B cell (primary cell): Measurements from ENCODE around the gene TMEM108. TPM values are rescaled to one million over a fixed set of nuclear protein-coding genes. Genes with fewer than 3 reads are reported as not detected.

Experiments used
- ATAC-seq: fragments of 200-7000 bp; cut with Tn5 transposase; one replicate; pipeline ENCODE4 v1.10.0; 2021; ENCODE audit warnings: low read depth, mild to moderate bottlenecking, moderate number of reproducible peaks, moderate library complexity
- CTCF ChIA-PET: fragments of 350-600 bp; sonication (Branson Sonifier 250); formaldehyde crosslinking; loops from one replicate; lab custom pipeline; 2021; ENCODE audit warnings: antibody characterized with exemption, inconsistent platforms; lab: Charles Lee
- POLR2A ChIA-PET: fragments of 350-600 bp; sonication (Branson Sonifier 250); formaldehyde crosslinking; loops from one replicate; lab custom pipeline; 2021; ENCODE audit warnings: antibody characterized with exemption; lab: Charles Lee
- DNase-seq: peaks from one replicate; pipeline ENCODE4 v3.0.0; 2013
- H2AFZ ChIP-seq: 2 replicates; pipeline ENCODE4 v1.6.1; 2012; ENCODE audit warnings: mild to moderate bottlenecking, low read depth, low read length; ENCODE audit not compliant: insufficient read depth, poor library complexity, severe bottlenecking
- H3K27ac ChIP-seq, 2 donors: 1 replicate in 1 of 2; 2 replicates in 1 of 2; pipeline ENCODE4 v1.5.1; 2012 to 2013; ENCODE audit warnings: low read length in 2 of 2, mild to moderate bottlenecking in 2 of 2, moderate library complexity in 1 of 2
- H3K27me3 ChIP-seq, 4 experiments: fragments of 200-600 bp in 1 of 4; sonication (generic) in 1 of 4; replicated peaks in 1 of 4; 1 replicate in 2 of 4; 2 replicates in 2 of 4; pipeline versions ENCODE4 v1.6.1 to v1.7.0; 2013 to 2016; ENCODE audit warnings: low read length in 3 of 4, mild to moderate bottlenecking in 2 of 4, mixed read lengths in 1 of 4, moderate library complexity in 1 of 4; ENCODE audit not compliant: insufficient read depth in 4 of 4, control insufficient read depth in 3 of 4; ENCODE audit errors: control extremely low read depth in 1 of 4
- H3K36me3 ChIP-seq, 2 experiments: replicated peaks in 1 of 2; 1 replicate in 1 of 2; 2 replicates in 1 of 2; pipeline versions ENCODE4 v1.6.1 to v1.7.1; 2013; ENCODE audit warnings: low read length in 1 of 2; ENCODE audit not compliant: insufficient read depth in 2 of 2, control insufficient read depth in 1 of 2; ENCODE audit errors: control extremely low read depth in 1 of 2, extremely low read depth in 1 of 2
- H3K4me1 ChIP-seq, 2 donors: fragments of 200-600 bp in 1 of 2; sonication (generic) in 1 of 2; 1 replicate in 1 of 2; 2 replicates in 1 of 2; pipeline versions ENCODE4 v1.5.1 to v1.6.1; 2013 to 2017; ENCODE audit warnings: low read length in 2 of 2; ENCODE audit not compliant: control insufficient read depth in 2 of 2, insufficient read depth in 2 of 2
- H3K4me2 ChIP-seq: replicated peaks from 2 replicates; pipeline ENCODE3; 2012; ENCODE audit warnings: mild to moderate bottlenecking, low read depth, low read length; ENCODE audit not compliant: poor library complexity, severe bottlenecking
- H3K4me3 ChIP-seq, 5 experiments: fragments of 200-600 bp in 1 of 5; sonication (generic) in 1 of 5; 1 replicate in 3 of 5; 2 replicates in 2 of 5; pipeline versions ENCODE4 v1.5.1 to v1.7.0; 2011 to 2016; ENCODE audit warnings: low read length in 4 of 5, mild to moderate bottlenecking in 4 of 5, low read depth in 2 of 5, control low read depth in 1 of 5, moderate library complexity in 1 of 5; ENCODE audit not compliant: insufficient read depth in 1 of 5; ENCODE audit errors: control extremely low read depth in 1 of 5, extremely low read depth in 1 of 5
- H3K79me2 ChIP-seq: fragments of 200-600 bp; sonication (generic); one replicate; pipeline ENCODE4 v1.6.0; 2016; ENCODE audit warnings: low read length; ENCODE audit not compliant: control insufficient read depth, insufficient read depth
- H3K9ac ChIP-seq: fragments of 200-600 bp; sonication (generic); 2 replicates; pipeline ENCODE4 v1.6.1; 2017; ENCODE audit warnings: mild to moderate bottlenecking, low read length, moderate library complexity
- H3K9me3 ChIP-seq, 3 donors: one replicate each; pipeline versions ENCODE4 v1.6.1 to v1.7.1; 2013; ENCODE audit warnings: low read length in 2 of 3; ENCODE audit not compliant: control insufficient read depth in 2 of 3, insufficient read depth in 1 of 3; ENCODE audit errors: control extremely low read depth in 1 of 3
- H4K20me1 ChIP-seq: 2 replicates; pipeline ENCODE4 v1.6.0; 2012; ENCODE audit warnings: mild to moderate bottlenecking, low read length; ENCODE audit not compliant: insufficient read depth, control insufficient read depth, poor library complexity, severe bottlenecking
- H3K27ac Mint-ChIP-seq: one replicate; pipeline ENCODE4 v1.8.0; 2021; ENCODE audit warnings: mixed read lengths
- H3K27me3 Mint-ChIP-seq: one replicate; pipeline ENCODE4 v1.8.0; 2021; ENCODE audit warnings: mixed read lengths
- H3K4me1 Mint-ChIP-seq: one replicate; pipeline ENCODE4 v1.8.0; 2021; ENCODE audit warnings: mixed read lengths
- H3K4me3 Mint-ChIP-seq: one replicate; pipeline ENCODE4 v1.8.0; 2021; ENCODE audit warnings: mixed read lengths
- H3K9me3 Mint-ChIP-seq: one replicate; pipeline ENCODE4 v1.8.0; 2022; ENCODE audit warnings: mixed read lengths; ENCODE audit not compliant: insufficient read depth
- CTCF ChIP-seq: fragments of 200-600 bp; IDR thresholded peaks from one replicate; pipeline ENCODE4 v1.8.0; 2022; ENCODE audit warnings: antibody characterized with exemption, mild to moderate bottlenecking
- EZH2 ChIP-seq: IDR thresholded peaks from 2 replicates; pipeline ENCODE4 v1.6.1; 2012; ENCODE audit warnings: borderline replicate concordance, low read depth, mild to moderate bottlenecking, moderate library complexity, low read length; ENCODE audit not compliant: insufficient read depth, poor library complexity, severe bottlenecking
- WGBS: methylation state at CpG from one replicate; pipeline ENCODE4 v1.1.5; 2013; ENCODE audit warnings: missing lambda C conversion rate; ENCODE audit not compliant: insufficient coverage; 5-methylcytosine and 5-hydroxymethylcytosine counted together
- intact Hi-C: fragments of 100-400 bp; cut with micrococcal nuclease; formaldehyde crosslinking; loops from one replicate; pipeline ENCODE4 v1.10.0; 2022
- polyA plus RNA-seq: library from polyadenylated mRNA; depleted of rRNA; stranded (reverse); fragments of >200 nt; gene quantifications from 2 replicates; pipeline ENCODE4 v1.2.3, GENCODE V29; 2012
- total RNA-seq, 2 donors: library from RNA; stranded (reverse); fragments of 120-200 nt in 1 of 2; gene quantifications; 1 replicate in 1 of 2; 2 replicates in 1 of 2; pipeline versions ENCODE4 v1.2.3 to v1.2.4, GENCODE V29; 2013 to 2022

Gene TMEM108
- total and polyA plus RNA-seq, 2 donors (not counting 1 experiment from before 2014, with no cell fraction given), result not detected

GRCh38 chr3:133053532-133053931 lies 15.3 kb downstream of the TMEM108 start:
- WGBS, result 67% methylated on average over 1 of the region's 2 CpGs
- no peak for ATAC-seq

GRCh38 chr3:133054586-133054985 lies 16.4 kb downstream of the TMEM108 start:
- no peak overlapping the region for H3K4me3 Mint-ChIP-seq
- H3K4me2 ChIP-seq, result no peak overlapping the region
- no peaks in the 10 kb centered on the region for H3K4me1 ChIP-seq
- no peak overlapping the region for H3K4me3 ChIP-seq
- DNase-seq (no peak), ATAC-seq (no peak)
- TF ChIP-seq EZH2, result no peak
- no peak for TF ChIP-seq CTCF
- no peaks in the 10 kb centered on the region for H4K20me1 ChIP-seq
- no peaks in the 10 kb centered on the region for H3K9me3 ChIP-seq
- H2AFZ ChIP-seq, result no peak overlapping the region
- peaks cover 0 to 2% (median 0%) of the 10 kb centered on the region in 4 experiments for H3K27me3 ChIP-seq
- no peaks in the 10 kb centered on the region for H3K79me2 ChIP-seq
- H3K9me3 Mint-ChIP-seq, result no peaks in the 10 kb centered on the region
- H3K27ac Mint-ChIP-seq, result no peak overlapping the region
- no CpG with 5 or more reads among the region's 1 CpG for WGBS
- H3K4me1 Mint-ChIP-seq, result no peaks in the 10 kb centered on the region
- H3K36me3 ChIP-seq, result no peaks in the 10 kb centered on the region
- peaks cover 17% of the 10 kb centered on the region for H3K27me3 Mint-ChIP-seq
- CTCF ChIA-PET, result no interaction called here
- no peak overlapping the region for H3K9ac ChIP-seq
- intact Hi-C loops, result no loop called here
- POLR2A ChIA-PET, result no interaction called here
- no peak overlapping the region for H3K27ac ChIP-seq

More at GRCh38 chr3:133053532-133053931, 15.3 kb downstream of the TMEM108 start:
- intact Hi-C loops, result no loop called here
- Mint-ChIP-seq H3K9me3 (no peaks in the 10 kb centered on the region), H3K4me3 (no peak overlapping the region), H3K27me3 (peaks cover 21% of the 10 kb centered on the region), H3K27ac (no peak overlapping the region), H3K4me1 (no peaks in the 10 kb centered on the region)
- no peak for TF ChIP-seq CTCF
- H3K4me3 ChIP-seq, result no peak overlapping the region
- no peaks in the 10 kb centered on the region for H3K79me2 ChIP-seq
- no peak overlapping the region for H3K9ac ChIP-seq
- no peaks in the 10 kb centered on the region for H3K4me1 ChIP-seq
- no peaks in the 10 kb centered on the region for H3K36me3 ChIP-seq
- CTCF ChIA-PET, result no interaction called here
- H3K4me2 ChIP-seq, result no peak overlapping the region
- H2AFZ ChIP-seq, result no peak overlapping the region
- H4K20me1 ChIP-seq, result no peaks in the 10 kb centered on the region
- peaks cover 0 to 2% (median 0%) of the 10 kb centered on the region in 4 experiments for H3K27me3 ChIP-seq
- POLR2A ChIA-PET, result no interaction called here
- DNase-seq, result no peak
- no peaks in the 10 kb centered on the region for H3K9me3 ChIP-seq
- H3K27ac ChIP-seq, result no peak overlapping the region
